A673 (cell line): ENCODE results near the gene UBE2J1.

Experiments
- CTCF ChIP-seq: fragments of 300-800, 200-600 bp; sonication (generic); conservative IDR thresholded peaks from 2 replicates; pipeline ENCODE4 v1.5.1; 2017; ENCODE audit warnings: low read depth, mild to moderate bottlenecking, antibody characterized with exemption, low read length, moderate library complexity, mixed read lengths
- EZH2 ChIP-seq: fragments of 200-600 bp; sonication (generic); IDR thresholded peaks from 2 replicates; pipeline ENCODE4 v1.6.1; 2017; ENCODE audit warnings: borderline replicate concordance, low read depth, mild to moderate bottlenecking, mixed read lengths, antibody characterized with exemption, low read length; ENCODE audit not compliant: poor library complexity, severe bottlenecking

GRCh38 chr6:89375427-89376267 is 23.1 kb upstream of the UBE2J1 start:
- TF ChIP-seq CTCF (peak; percentile 39), EZH2 (no peak)
